ENCODE measurements around the gene RYR2. TPM values are rescaled to one million over a fixed set of nuclear protein-coding genes. Genes with fewer than 3 reads are reported as not detected.
A peak's percentile ranks its signal among the peaks of the same experiment; 100 is the strongest.

RYR2 gene
- total and polyA plus RNA-seq, 12 donors = 43.1 to 1,252 (median 872) TPM

GRCh38 chr1:237179503-237179902, 137.5 kb downstream of the RYR2 start:
- intact Hi-C loops (cut with DNase I) = no loop called here
- 49 to 60% methylated on average over 6 of the region's 6 CpGs for WGBS, 2 donors
- H3K27ac ChIP-seq = peak overlapping the region in 4 of 10 donors; percentile 6 to 49 (median 43)

GRCh38 chr1:237180256-237180655, 138.3 kb downstream of the RYR2 start:
- no peaks in the 10 kb centered on the region for H3K27me3 ChIP-seq
- H3K4me1 ChIP-seq = peaks cover 5 to 86% (median 44%) of the 10 kb centered on the region in 9 donors
- no peaks in the 10 kb centered on the region for H3K9me3 ChIP-seq
- no peak overlapping the region for H3K4me3 ChIP-seq
- intact Hi-C loops (cut with DNase I) = no loop called here
- no peak for ATAC-seq
- H3K36me3 ChIP-seq = peaks cover 0 to 7% (median 0%) of the 10 kb centered on the region in 9 donors
- no peak for TF ChIP-seq CTCF (IDR thresholded peaks at IDR 0.05)
- H3K27ac ChIP-seq = peak overlapping the region in 4 of 10 donors; percentile 6 to 49 (median 42)
- no peak for DNase-seq
- 49% methylated on average over 2 of the region's 2 CpGs for WGBS, 2 donors

More at GRCh38 chr1:237179503-237179902, 137.5 kb downstream of the RYR2 start:
- H3K36me3 ChIP-seq = peaks cover 0 to 7% (median 0%) of the 10 kb centered on the region in 9 donors
- ATAC-seq (peak in 3 of 8 donors; percentile 1 to 13 (median 6)), DNase-seq (no peak)
- no peaks in the 10 kb centered on the region for H3K9me3 ChIP-seq
- H3K27me3 ChIP-seq = no peaks in the 10 kb centered on the region
- H3K4me3 ChIP-seq = no peak overlapping the region
- no peak for TF ChIP-seq CTCF (IDR thresholded peaks at IDR 0.05)
- peaks cover 5 to 81% (median 44%) of the 10 kb centered on the region in 9 donors for H3K4me1 ChIP-seq

- ATAC-seq (peak in 2 of 8 donors; percentile 43 to 50), DNase-seq (no peak)
- H3K36me3 ChIP-seq = peaks cover 0 to 7% (median 0%) of the 10 kb centered on the region in 9 donors
- no peaks in the 10 kb centered on the region for H3K9me3 ChIP-seq
- peaks cover 7 to 95% (median 51%) of the 10 kb centered on the region in 9 donors for H3K4me1 ChIP-seq
- no peaks in the 10 kb centered on the region for H3K27me3 ChIP-seq
- H3K4me3 ChIP-seq = no peak overlapping the region
- no peak for TF ChIP-seq CTCF (IDR thresholded peaks at IDR 0.05)
- intact Hi-C loops (cut with DNase I) = no loop called here
- peak overlapping the region in 7 of 10 donors; percentile 25 to 62 (median 47) for H3K27ac ChIP-seq
- WGBS, 2 donors = 57 to 65% methylated on average over 12 of the region's 12 CpGs
Measured at GRCh38 chr1:237181743-237182317, 139.8 kb downstream of the RYR2 start.

GRCh38 chr1:237183963-237184540, 142.1 kb downstream of the RYR2 start:
- DNase-seq (no peak), ATAC-seq (peak in 1 of 8 donors; percentile 1)
- intact Hi-C loops (cut with DNase I) = no loop called here
- Histone ChIP-seq H3K27me3 (no peaks in the 10 kb centered on the region), H3K4me1 (peaks cover 8 to 97% (median 57%) of the 10 kb centered on the region in 9 donors), H3K9me3 (no peaks in the 10 kb centered on the region), H3K27ac (peak overlapping the region in 6 of 10 donors; percentile 11 to 57 (median 22)), H3K36me3 (peaks cover 0 to 7% (median 0%) of the 10 kb centered on the region in 9 donors), H3K4me3 (no peak overlapping the region)
- TF ChIP-seq CTCF (IDR thresholded peaks at IDR 0.05) = no peak
- 51 to 55% methylated on average over 7 of the region's 7 CpGs for WGBS, 2 donors
